ENCODE measurements around the gene MFSD6. TPM values are rescaled to one million over a fixed set of nuclear protein-coding genes. Genes with fewer than 3 reads are reported as not detected.

MFSD6 gene
- total and polyA plus RNA-seq, 2 of the 8 experiments (the other 6 are each of a cell fraction or from before 2014, with no cell fraction given): 1.8 to 5.1 TPM

DNA sequence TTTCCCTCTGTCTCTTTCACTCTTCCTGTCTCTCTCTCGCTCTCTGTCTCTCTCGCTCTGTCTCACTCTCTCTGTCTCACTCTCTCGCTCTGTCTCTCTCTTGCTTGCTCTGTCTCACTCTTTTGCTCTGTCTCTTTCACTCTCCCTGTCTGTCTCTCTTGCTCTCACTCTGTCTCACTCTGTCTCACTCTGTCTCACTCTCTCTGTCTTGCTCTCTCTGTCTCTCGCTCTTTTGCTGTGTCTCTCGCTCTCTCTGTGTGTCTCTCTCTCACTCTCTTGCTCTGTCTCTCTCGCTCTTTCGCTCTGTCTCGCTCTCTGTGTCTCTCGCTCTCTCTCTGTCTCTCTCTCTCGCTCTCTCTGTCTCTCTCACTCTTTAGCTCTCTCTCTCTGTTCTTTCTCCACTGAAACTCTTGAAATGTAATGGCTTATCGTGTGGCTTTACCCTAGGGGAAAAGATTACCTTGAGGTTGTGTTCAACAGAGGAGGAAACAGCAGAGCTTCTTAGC, 41.9 kb upstream of the MFSD6 start:
- Histone ChIP-seq H3K4me3 (ENCODE audit: extremely low read depth in 1 of 4, insufficient read depth in 2 of 4, low read depth in 3 of 4, low read length in 4 of 4) (no peak overlapping the region), H4K5ac (ENCODE audit: insufficient read length, low read depth, low read length) (no peak overlapping the region), H2BK12ac (ENCODE audit: low read depth, low read length) (0 out of 2 replicates have a peak overlapping the region, but pooled peaks have one; percentile 17), H3K23me2 (ENCODE audit: low read depth, low read length) (no peaks in the 10 kb centered on the region), H3K4ac (replicated peaks; ENCODE audit: insufficient read length, low read depth, low read length) (no peak overlapping the region), H3K4me1 (replicated peaks in 1 of 4; ENCODE audit: control insufficient read depth in 3 of 4, insufficient read depth in 4 of 4, low read length in 3 of 4) (no peaks in the 10 kb centered on the region), H4K91ac (replicated peaks; ENCODE audit: insufficient read length, low read length) (no peak overlapping the region), H3K14ac (ENCODE audit: insufficient read length) (no peak overlapping the region), H3K23ac (ENCODE audit: insufficient read length) (no peak overlapping the region), H3K56ac (replicated peaks; ENCODE audit: insufficient read length, low read depth, low read length) (no peak overlapping the region), H3K79me1 (ENCODE audit: low read depth, low read length) (no peaks in the 10 kb centered on the region), H3K79me2 (ENCODE audit: control insufficient read depth in 1 of 2, insufficient read depth in 2 of 2, low read length in 2 of 2) (no peaks in the 10 kb centered on the region; a peak in 1 of 4 replicates), H3K9ac (replicated peaks in 1 of 4; ENCODE audit: extremely low read depth in 1 of 4, low read depth in 3 of 4, low read length in 3 of 4) (no peak overlapping the region; a peak in 1 of 7 replicates), H2BK20ac (ENCODE audit: low read length) (no peak overlapping the region), H2AK5ac (ENCODE audit: low read depth, low read length) (no peak overlapping the region), H2BK120ac (replicated peaks; ENCODE audit: low read depth, low read length) (no peak overlapping the region), H3K36me3 (ENCODE audit: control insufficient read depth in 2 of 4, insufficient read depth in 4 of 4, low read length in 3 of 4) (no peaks in the 10 kb centered on the region), H2BK5ac (ENCODE audit: low read depth, low read length) (no peak overlapping the region), H3K27ac (ENCODE audit: low read depth, low read length) (no peak overlapping the region), H3K18ac (ENCODE audit: extremely low read depth, low read length) (no peak overlapping the region), H3K27me3 (replicated peaks in 1 of 4; ENCODE audit: control insufficient read depth in 3 of 4, extremely low read depth in 1 of 4, insufficient read depth in 3 of 4, low read length in 3 of 4) (no peaks in the 10 kb centered on the region), H3K9me3 (ENCODE audit: insufficient read depth in 2 of 2, low read depth in 1 of 2, low read length in 1 of 2) (no peaks in the 10 kb centered on the region), H2AFZ (ENCODE audit: low read length) (no peak overlapping the region; the same call in 1 of the 2 replicates), H3K4me2 (ENCODE audit: insufficient read depth in 1 of 2, low read depth in 2 of 2, low read length in 2 of 2) (no peak overlapping the region), H4K20me1 (replicated peaks in 1 of 2; ENCODE audit: control insufficient read depth in 1 of 2, insufficient read depth in 2 of 2, low read length in 2 of 2) (no peaks in the 10 kb centered on the region), H2BK15ac (ENCODE audit: low read length) (no peak overlapping the region), H4K8ac (ENCODE audit: extremely low read depth, insufficient read depth, low read length) (no peak overlapping the region)
- CTCF ChIA-PET (ENCODE audit: partially characterized antibody): interaction anchor here (0.9 to 1.4 kb wide), 4 partner anchors 10 to 277 kb away, joined by 3 to 4 read pairs (median 4); no protein-coding TSS in a partner anchor
- DNase-seq (ENCODE audit: low read depth in 1 of 2, low spot score in 2 of 2): no peak
- WGBS, 2 experiments (ENCODE audit: extremely low coverage in 1 of 2, insufficient coverage in 1 of 2, insufficient read length in 1 of 2, insufficient replicate concordance in 2 of 2, low coverage in 1 of 2, low lambda C conversion rate in 2 of 2, missing lambda C conversion rate in 1 of 2): 80% methylated on average over 11 of the region's 11 CpGs; no CpG with 5 or more reads in 1 of the 2 experiments
- POLR2A ChIA-PET (ENCODE audit: partially characterized antibody): no interaction called here
- no peak for FAIRE-seq
- no peak for TF ChIP-seq SIRT6 (IDR thresholded peaks at IDR 0.05; ENCODE audit: low read length)
- TF ChIP-seq SIX5 (IDR thresholded peaks at IDR 0.05; ENCODE audit: low read depth, low read length): no peak
- TF ChIP-seq SP1 (IDR thresholded peaks at IDR 0.05; ENCODE audit: low read depth, low read length): no peak
- no peak for TF ChIP-seq BACH1 (IDR thresholded peaks at IDR 0.05; ENCODE audit: low read length)
- TF ChIP-seq RNF2 (IDR thresholded peaks at IDR 0.05; ENCODE audit: borderline replicate concordance, low read depth, low read length, missing control alignments, poor library complexity, severe bottlenecking): no peak
- no peak for TF ChIP-seq TAF7 (optimal IDR thresholded peaks at IDR 0.05; ENCODE audit: borderline replicate concordance, low read depth, low read length)
- no peak for TF ChIP-seq SRF (IDR thresholded peaks at IDR 0.05; ENCODE audit: low read depth, low read length)
- no peak for TF ChIP-seq RAD21 (IDR thresholded peaks at IDR 0.05 in 1 of 2, conservative IDR thresholded peaks at IDR 0.05 in 1 of 2; ENCODE audit: low read depth in 2 of 2, low read length in 2 of 2)
- no peak for TF ChIP-seq RXRA (IDR thresholded peaks at IDR 0.05; ENCODE audit: insufficient read depth, low read depth, low read length)
- TF ChIP-seq SUZ12 (IDR thresholded peaks at IDR 0.05; ENCODE audit: low read length): no peak
- TF ChIP-seq TAF1 (IDR thresholded peaks at IDR 0.05; ENCODE audit: low read depth, low read length): no peak
- TF ChIP-seq BRCA1 (IDR thresholded peaks at IDR 0.05; ENCODE audit: low read depth, low read length): no peak
- no peak for TF ChIP-seq JUND (IDR thresholded peaks at IDR 0.05; ENCODE audit: low read length)
- no peak for TF ChIP-seq KDM1A (IDR thresholded peaks at IDR 0.05; ENCODE audit: borderline replicate concordance, low read length)
